Measurements from ENCODE around the gene A1BG. TPM values are rescaled to one million over a fixed set of nuclear protein-coding genes. Genes with fewer than 3 reads are reported as not detected.

A1BG gene
- total and polyA plus RNA-seq, 7 donors = 1.6 to 12.0 (median 5.2) TPM

GRCh38 chr19:58400316-58400915, 47.1 kb upstream of the A1BG start:
- Histone ChIP-seq H3K9me3 (no peaks in the 10 kb centered on the region), H3K36me3 (ENCODE audit: insufficient read depth in 1 of 2, low read depth in 1 of 2) (no peaks in the 10 kb centered on the region), H3K27ac (no peak overlapping the region), H3K4me3 (peak overlapping the region; percentile 69), H3K4me1 (peaks cover 8% of the 10 kb centered on the region), H3K27me3 (ENCODE audit: insufficient read depth in 3 of 3, low read length in 2 of 3) (peaks cover 0 to 13% (median 8%) of the 10 kb centered on the region in 3 donors)
- ATAC-seq (peak in 1 of 4 donors; percentile 0), DNase-seq (no peak)
- TF ChIP-seq, protein P1, sequence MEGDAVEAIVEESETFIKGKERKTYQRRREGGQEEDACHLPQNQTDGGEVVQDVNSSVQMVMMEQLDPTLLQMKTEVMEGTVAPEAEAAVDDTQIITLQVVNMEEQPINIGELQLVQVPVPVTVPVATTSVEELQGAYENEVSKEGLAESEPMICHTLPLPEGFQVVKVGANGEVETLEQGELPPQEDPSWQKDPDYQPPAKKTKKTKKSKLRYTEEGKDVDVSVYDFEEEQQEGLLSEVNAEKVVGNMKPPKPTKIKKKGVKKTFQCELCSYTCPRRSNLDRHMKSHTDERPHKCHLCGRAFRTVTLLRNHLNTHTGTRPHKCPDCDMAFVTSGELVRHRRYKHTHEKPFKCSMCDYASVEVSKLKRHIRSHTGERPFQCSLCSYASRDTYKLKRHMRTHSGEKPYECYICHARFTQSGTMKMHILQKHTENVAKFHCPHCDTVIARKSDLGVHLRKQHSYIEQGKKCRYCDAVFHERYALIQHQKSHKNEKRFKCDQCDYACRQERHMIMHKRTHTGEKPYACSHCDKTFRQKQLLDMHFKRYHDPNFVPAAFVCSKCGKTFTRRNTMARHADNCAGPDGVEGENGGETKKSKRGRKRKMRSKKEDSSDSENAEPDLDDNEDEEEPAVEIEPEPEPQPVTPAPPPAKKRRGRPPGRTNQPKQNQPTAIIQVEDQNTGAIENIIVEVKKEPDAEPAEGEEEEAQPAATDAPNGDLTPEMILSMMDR (IDR thresholded peaks at IDR 0.05) = no peak
- 27 to 39% (median 32%) methylated on average over 18 of the region's 18 CpGs for WGBS, 3 donors
- intact Hi-C loops (cut with DNase I) = loop anchor here in 1 of 2 donors (2.0 kb wide), 1 partner anchor 16 kb away; no protein-coding TSS in a partner anchor

DNA sequence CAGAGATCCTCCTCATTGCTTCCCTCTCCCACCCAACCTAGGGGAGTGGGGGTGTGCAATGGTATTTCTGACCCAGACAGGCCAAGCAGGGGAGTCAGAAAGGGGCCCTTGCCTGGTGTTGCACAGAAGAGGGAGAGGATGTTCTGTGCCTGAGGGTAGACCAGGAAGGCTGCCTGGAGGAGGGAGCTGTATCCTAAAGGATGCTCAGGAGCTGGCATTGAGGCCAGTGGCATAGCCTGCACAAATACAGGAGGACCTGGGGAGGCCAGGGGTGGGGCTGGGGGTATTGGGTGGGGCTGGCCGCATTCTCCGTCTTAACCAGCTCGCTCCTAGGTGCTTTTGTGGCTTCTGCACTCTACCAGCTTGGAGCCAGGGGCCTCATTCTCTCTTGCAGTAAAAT, 46.6 kb upstream of the A1BG start:
- DNase-seq = no peak
- H3K27ac ChIP-seq = no peak overlapping the region
- 90 to 100% (median 95%) methylated on average over 3 of the region's 3 CpGs for WGBS, 3 donors
- peaks cover under 1 to 3% of the 10 kb centered on the region in 2 donors for H3K36me3 ChIP-seq (ENCODE audit: insufficient read depth in 1 of 2, low read depth in 1 of 2)
- intact Hi-C loops (cut with DNase I) = loop anchor here in 1 of 2 donors (2.0 kb wide), 1 partner anchor 15 kb away; no protein-coding TSS in a partner anchor
- H3K4me3 ChIP-seq = peak overlapping the region; percentile 69
- peaks cover 8% of the 10 kb centered on the region for H3K4me1 ChIP-seq
- H3K27me3 ChIP-seq (ENCODE audit: insufficient read depth in 3 of 3, low read length in 2 of 3) = peaks cover 0 to 13% (median 8%) of the 10 kb centered on the region in 3 donors
- H3K9me3 ChIP-seq = no peaks in the 10 kb centered on the region
- TF ChIP-seq, protein P1 (IDR thresholded peaks at IDR 0.05) = no peak
- no peak for ATAC-seq

- 89 to 92% (median 90%) methylated on average over 6 of the region's 6 CpGs for WGBS, 3 donors
- H3K27ac ChIP-seq = no peak overlapping the region
- H3K36me3 ChIP-seq (ENCODE audit: insufficient read depth in 1 of 2, low read depth in 1 of 2) = peaks cover 7 to 16% of the 10 kb centered on the region in 2 donors
- no peak overlapping the region for H3K4me3 ChIP-seq
- ATAC-seq (no peak), DNase-seq (no peak)
- H3K27me3 ChIP-seq (ENCODE audit: insufficient read depth in 3 of 3, low read length in 2 of 3) = peaks cover 0 to 13% (median 8%) of the 10 kb centered on the region in 3 donors
- intact Hi-C loops (cut with DNase I) = no loop called here
- TF ChIP-seq, protein P1 (IDR thresholded peaks at IDR 0.05) = no peak
- H3K4me1 ChIP-seq = peaks cover 8% of the 10 kb centered on the region
- no peaks in the 10 kb centered on the region for H3K9me3 ChIP-seq
These were observed 45.3 kb upstream of the A1BG start for GRCh38 chr19:58398545-58398944.

DNA sequence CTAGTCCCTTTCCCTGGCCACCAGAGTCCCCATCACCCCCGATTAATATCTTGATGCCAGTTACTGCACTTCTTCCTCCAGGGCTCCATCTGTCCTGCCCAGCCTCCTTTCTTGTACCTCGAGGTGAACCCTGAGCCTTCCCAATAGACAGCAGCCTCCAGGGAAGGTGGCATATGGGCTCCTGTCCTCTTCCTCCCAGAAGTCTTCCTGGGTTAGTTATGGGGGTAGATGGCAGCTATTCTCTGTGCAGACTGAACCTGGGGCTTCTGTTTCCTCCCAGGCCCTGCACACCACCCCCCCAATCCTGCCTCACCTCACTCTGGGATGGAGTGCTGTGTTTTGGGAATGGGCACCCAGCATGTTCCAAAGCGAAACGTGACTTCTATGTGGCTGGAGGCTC, 44.8 kb upstream of the A1BG start:
- Histone ChIP-seq H3K4me3 (no peak overlapping the region), H3K27ac (no peak overlapping the region), H3K27me3 (ENCODE audit: insufficient read depth in 3 of 3, low read length in 2 of 3) (peaks cover 0 to 13% (median 8%) of the 10 kb centered on the region in 3 donors), H3K4me1 (peaks cover 8% of the 10 kb centered on the region), H3K9me3 (no peaks in the 10 kb centered on the region), H3K36me3 (ENCODE audit: insufficient read depth in 1 of 2, low read depth in 1 of 2) (peaks cover 7 to 21% of the 10 kb centered on the region in 2 donors)
- 77 to 82% (median 80%) methylated on average over 4 of the region's 4 CpGs for WGBS, 3 donors
- intact Hi-C loops (cut with DNase I) = no loop called here
- no peak for DNase-seq
- no peak for ATAC-seq
- TF ChIP-seq, protein P1 (IDR thresholded peaks at IDR 0.05) = no peak

Measured in psoas muscle (tissue), 8 donors.